Sigmoid colon (tissue), 4 donors: ENCODE results near the gene NLRC3.

Experiments
- CTCF ChIP-seq, 4 experiments: fragments of 450-650 bp in 3 of 4; fragments of 200-600 bp in 1 of 4; IDR thresholded peaks; one replicate each; pipeline ENCODE4 v1.5.1; 2016 to 2019; ENCODE audit warnings: antibody characterized with exemption in 4 of 4, mild to moderate bottlenecking in 3 of 4, moderate library complexity in 2 of 4
- EP300 ChIP-seq, 4 donors: sonication (generic); formaldehyde crosslinking; IDR thresholded peaks; one replicate each; pipeline ENCODE4 v1.6.1; 2017; ENCODE audit warnings: antibody characterized with exemption in 4 of 4
- POLR2A ChIP-seq, 2 donors: fragments of 450-650 bp; IDR thresholded peaks; one replicate each; pipeline ENCODE4 v1.6.1; 2016; ENCODE audit warnings: antibody characterized with exemption in 2 of 2, mild to moderate bottlenecking in 2 of 2, moderate library complexity in 2 of 2
- POLR2AphosphoS5 ChIP-seq, 4 donors: sonication (generic); formaldehyde crosslinking; IDR thresholded peaks; one replicate each; pipeline ENCODE4 v1.6.1; 2017; ENCODE audit warnings: antibody characterized with exemption in 4 of 4

- TF ChIP-seq POLR2A (IDR thresholded peaks at IDR 0.05) (no peak), POLR2AphosphoS5 (IDR thresholded peaks at IDR 0.05) (no peak), CTCF (IDR thresholded peaks at IDR 0.05) (no peak), EP300 (IDR thresholded peaks at IDR 0.05) (no peak)
Measured at GRCh38 chr16:3549906-3550305, 27.3 kb downstream of the NLRC3 start.
